ENCODE results near the gene SGPP2.

SGPP2 gene

GRCh38 chr2:222479859-222480258 is 55.5 kb downstream of the SGPP2 start:
- no peak for DNase-seq

GRCh38 chr2:222480497-222480896 is 56.2 kb downstream of the SGPP2 start:
- no peak for DNase-seq

GRCh38 chr2:222481941-222482340 is 57.6 kb downstream of the SGPP2 start:
- DNase-seq, result no peak

DNA sequence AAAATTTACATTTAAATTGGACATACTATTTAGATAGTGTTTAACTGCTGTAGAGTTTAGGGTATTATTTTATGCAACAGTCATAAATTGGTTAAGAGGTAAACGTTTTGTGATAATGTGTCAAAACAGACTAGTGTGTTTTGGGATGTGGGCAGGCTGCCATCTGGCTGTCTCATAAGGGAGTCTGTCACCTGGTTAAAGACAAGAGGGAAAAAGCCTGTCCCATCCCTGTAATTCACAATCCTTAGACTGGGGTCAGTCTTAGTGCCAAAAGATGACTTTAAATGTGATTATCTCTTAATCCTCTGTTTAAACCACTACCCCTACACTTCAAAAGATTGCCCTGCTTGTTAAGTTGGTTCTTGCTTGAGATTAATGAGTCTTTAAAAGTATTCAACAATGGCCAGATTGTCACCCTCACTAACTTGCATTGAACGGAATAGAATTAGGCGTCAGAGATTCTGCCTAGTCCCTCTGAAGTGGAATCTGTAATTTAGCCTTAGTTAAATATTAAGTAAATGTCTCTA is 59.2 kb downstream of the SGPP2 start:
- DNase-seq, result no peak

DNA sequence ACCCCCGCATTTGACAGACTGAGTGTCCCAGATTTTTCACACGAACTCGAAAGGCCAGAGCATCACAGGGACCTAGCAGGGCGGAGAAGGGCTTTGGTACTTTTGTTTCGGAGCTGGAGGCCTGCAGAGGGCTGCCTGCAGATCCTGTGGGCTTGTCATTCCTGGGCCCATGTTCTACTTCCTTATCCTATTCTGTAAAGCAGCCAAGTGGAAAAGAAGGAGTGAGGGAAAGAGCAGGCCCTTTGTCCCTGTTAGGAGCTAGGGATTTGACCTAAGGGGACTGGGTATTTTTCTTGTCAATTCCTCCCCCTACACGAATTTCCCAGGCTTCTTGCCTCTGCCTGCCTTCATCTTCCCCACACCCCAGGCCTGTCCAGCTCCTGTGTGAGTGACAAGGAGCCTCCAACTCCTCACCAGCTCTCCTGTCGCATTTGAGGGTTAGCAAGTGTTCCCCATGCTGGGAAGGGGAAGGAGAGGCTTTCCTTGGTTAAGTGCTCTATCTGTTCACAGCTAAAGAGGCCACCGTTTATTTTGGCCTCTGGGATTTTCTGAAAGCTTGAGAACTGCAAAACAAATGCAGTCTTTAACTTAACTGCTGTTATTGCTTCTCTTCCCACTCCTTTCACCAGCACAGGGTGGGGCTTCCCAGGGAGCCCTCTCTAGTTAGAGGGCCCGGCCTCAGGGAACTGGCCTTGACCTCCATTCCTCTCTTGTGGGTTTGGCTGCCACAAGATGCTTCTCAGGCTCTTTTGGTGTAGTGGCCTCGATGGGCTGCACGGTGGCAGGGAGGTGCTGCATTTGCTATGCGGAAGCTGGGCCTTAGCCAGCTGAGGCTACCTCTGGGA is 61.2 kb downstream of the SGPP2 start:
- DNase-seq, result no peak

DNA sequence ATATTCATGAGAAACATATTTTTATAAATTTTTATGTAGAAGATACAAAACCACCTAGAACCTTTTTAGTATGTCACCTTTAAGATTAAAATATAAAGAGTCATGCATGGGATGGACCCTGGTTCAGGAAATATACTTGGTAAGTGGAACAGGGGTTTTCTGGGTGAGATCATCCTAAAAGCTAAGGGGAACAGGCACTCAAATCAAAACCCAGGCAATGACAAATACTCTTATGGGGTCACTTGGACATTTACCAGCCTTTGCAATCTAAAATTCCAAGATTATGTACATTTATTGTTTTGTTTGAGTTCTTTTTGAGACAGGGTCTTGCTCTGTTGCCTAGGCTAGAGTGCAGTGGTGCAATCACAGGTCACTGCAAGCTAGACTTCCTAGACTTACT is 65.8 kb downstream of the SGPP2 start:
- DNase-seq, result no peak

DNA sequence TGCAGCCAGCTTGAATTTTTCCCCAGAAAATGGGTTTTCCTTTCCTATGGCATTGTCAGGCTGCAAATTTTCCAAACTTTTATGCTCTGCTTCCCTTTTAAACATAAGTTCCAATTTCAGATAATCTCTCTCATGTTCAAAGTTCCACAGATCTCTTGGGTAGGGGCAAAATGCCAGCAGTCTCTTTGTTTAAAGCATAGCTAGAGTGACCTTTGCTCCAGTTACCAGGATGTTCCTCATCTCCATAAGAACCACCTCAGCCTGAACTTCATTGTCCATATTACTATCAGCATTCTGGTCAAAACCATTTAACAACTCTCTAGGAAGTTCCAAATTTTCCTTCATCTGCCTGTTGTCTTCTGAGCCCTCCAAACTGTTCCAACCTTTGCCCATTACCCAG is 68.3 kb downstream of the SGPP2 start:
- no peak for DNase-seq

DNA sequence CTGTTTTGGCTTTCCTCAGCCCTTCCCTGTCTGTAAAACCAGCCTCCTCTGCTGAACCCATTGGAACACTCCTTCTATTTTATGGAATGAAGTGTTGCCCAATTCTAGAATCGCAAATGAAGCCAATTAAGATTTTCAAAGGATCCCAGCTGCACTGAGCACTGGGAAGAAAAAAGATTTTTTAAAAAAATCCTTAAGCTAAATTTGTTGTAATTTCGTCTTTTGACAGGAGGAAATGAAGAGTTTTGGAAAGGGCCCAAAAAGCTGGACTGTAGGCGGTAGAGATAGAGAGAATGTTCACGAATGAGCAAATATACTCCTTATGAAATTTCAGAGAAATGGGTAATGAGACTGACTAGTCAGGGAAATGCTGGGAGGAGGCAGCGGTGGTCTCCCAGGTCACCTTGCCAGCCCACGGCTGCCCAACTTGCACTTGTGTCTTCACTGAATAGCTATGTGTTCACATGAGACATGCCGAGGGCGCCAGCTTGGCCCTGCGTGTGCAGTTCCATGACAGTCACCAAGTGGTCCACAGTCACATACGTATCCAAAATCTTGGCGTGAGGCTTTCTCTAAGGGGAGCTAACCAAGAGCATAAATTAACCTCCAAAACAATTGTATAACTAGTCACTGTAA is 69.9 kb downstream of the SGPP2 start:
- DNase-seq, result no peak

DNA sequence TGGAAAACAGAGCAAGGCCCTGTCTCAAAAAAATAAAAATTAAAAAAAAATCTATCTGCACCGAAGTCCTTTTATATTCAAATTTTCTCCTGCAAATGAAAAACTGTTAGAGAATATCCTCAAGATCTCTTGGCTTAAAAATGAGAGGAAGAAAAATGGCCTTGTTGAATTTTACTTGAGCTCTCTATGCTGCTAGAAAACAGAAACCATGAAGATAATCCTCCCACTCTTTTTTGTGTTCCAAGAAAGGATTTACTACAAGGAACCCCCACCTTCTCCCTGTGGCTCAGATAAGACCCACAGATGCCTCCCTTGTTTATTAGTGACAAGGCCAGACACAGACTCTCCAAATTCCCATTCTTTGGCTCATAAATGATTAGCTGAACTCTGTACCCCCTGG is 71.0 kb downstream of the SGPP2 start:
- no peak for DNase-seq

GRCh38 chr2:222499226-222499625 is 74.9 kb downstream of the SGPP2 start:
- no peak for DNase-seq

GRCh38 chr2:222504191-222504590 is 79.8 kb downstream of the SGPP2 start:
- DNase-seq, result no peak

GRCh38 chr2:222504719-222505118 is 80.4 kb downstream of the SGPP2 start:
- no peak for DNase-seq

DNA sequence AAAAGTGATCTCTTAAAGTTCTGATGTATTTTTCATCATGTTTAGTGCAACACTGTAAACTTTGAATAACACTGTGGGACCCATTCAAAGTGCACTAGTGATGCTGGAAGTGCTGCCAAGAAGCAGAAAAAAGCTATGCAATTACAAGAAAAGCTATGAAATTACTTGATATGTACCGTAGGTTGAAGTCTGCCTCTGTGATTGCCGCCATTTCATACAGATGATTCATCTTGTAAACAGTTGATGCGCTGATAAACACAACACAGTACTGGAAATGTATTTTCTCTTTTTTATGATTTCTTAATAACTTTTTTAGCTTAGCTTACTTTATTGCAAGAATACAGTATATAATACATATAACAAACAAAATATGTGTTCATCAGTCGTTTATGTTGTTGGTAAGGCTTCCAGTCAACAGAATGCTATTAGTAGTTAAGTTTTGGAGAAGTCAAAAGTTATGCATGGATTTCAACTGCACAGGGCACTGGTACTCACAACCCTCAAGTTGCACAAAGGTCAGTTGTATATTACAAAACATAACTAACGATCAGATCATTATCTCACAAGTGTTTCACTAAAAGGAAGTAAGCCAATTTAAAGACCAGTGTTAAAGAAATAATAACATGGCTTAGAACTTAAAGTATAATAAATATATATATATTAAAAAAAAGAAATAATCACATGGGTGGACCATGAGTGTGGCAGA is 82.0 kb downstream of the SGPP2 start:
- DNase-seq, result no peak

- no peak for DNase-seq
These were observed 90.6 kb downstream of the SGPP2 start for GRCh38 chr2:222514901-222515300.

GRCh38 chr2:222518570-222519381 is 94.4 kb downstream of the SGPP2 start:
- no peak for DNase-seq

GRCh38 chr2:222521099-222521498 is 96.8 kb downstream of the SGPP2 start:
- DNase-seq, result no peak

- DNase-seq, result no peak
These were observed 97.7 kb downstream of the SGPP2 start for GRCh38 chr2:222522082-222522481.

DNA sequence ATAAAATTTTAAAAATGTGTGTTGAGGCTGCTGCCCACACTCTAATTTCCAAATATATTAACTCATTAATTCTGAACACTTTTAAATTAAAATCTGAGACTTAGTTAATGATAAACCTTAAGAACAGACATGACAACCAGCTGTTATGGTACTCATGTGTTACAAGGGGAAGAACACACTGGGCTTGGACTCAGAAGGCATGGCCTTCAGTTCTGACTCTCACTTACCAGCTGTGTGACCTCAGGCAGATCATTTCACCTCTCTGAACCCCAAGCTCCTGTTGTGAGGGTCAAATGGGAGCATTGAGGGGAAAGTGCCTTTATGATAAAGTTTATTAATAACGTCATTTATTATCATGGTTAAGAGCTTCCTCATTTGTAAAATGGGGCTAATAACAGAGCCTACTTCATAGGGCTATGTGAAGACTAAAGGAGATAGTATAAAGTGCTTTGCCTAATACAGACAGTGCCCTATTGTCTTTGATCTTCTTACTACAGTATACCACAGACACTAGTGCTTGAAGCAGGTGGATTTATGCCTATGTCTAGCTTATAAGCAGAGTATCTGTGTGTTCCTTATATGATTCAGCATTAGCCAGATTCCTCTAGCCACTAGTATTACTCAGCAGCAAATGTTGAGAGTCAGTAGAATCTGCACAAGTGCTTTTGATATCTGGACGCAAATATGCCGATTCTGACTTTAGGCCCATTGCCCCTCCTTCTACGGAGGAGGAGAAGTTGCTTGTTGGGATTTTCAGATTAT is 99.6 kb downstream of the SGPP2 start:
- DNase-seq, result no peak

DNA sequence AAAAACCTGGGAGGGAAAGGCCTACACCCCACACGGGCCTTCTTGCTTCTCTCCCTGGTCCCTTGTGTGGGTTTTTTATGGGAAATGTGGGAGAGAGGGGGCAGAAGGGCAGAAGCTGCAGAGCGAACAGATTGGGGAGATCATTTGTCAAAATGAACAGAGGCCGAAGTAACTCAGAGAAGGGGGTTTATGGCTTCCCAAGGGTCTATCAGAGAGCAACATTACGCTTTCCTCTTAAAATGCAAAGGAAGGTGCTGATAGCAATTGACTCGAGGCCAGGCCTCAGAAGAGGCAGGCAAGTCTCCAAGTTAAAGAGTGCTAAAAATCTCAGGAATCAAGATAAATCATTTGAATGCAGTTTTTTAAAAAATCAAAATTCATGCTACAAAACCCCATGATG is 101.5 kb downstream of the SGPP2 start:
- no peak for DNase-seq

DNA sequence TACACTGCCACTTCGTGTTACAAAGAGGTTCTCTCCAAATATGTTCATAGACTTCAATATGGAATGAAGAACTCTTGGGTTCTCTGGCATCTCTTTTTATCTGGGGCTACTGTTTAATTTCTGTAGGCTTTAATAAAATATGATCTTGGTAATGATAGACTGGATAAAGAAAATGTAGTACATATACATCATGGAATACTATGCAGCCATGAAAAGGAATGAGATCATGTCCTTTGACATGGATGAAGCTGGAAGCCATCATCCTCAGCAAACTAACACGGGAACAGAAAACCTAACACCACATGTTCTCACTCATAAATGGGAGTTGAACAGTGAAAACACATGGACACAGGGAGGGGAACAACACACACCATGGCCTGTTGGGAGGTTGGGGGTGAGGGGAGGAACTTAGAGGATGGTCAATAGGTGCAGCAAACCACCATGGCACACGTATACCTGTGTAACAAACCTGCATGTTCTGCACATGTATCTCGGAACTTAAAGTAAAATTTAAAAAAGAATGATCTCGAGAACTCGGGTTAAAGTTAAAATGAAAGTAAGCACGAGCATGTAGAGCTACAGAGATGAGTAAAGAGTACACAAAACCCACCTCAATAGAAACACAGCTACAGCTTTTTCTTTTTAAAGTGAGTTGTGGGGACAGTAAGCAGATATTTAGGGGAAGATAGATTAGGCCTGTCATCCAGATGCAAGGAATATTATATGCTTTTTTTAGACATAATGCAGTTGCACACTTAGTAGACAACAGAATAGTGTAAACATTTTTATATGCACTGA is 102.3 kb downstream of the SGPP2 start:
- DNase-seq, result no peak

GRCh38 chr2:222532315-222532714 is 108.0 kb downstream of the SGPP2 start:
- no peak for DNase-seq

All from CD4-positive, alpha-beta T cell treated with Interleukin-17A for 1 hour (primary cell).